ENCODE data around the gene CYS1. TPM values are rescaled to one million over a fixed set of nuclear protein-coding genes. Genes with fewer than 3 reads are reported as not detected.

The CYS1 gene
- total RNA-seq, 1 donor from 2014 or later = 7.3 TPM

- H3K4me1 Mint-ChIP-seq (ENCODE audit: unreplicated experiment) = peaks cover 13% of the 10 kb centered on the region
- peaks cover 11% of the 10 kb centered on the region for H3K36me3 Mint-ChIP-seq (ENCODE audit: low read depth, unreplicated experiment)
- DNase-seq (ENCODE audit: low spot score) = no peak
- peaks cover 2% of the 10 kb centered on the region for H3K27me3 Mint-ChIP-seq (ENCODE audit: unreplicated experiment)
- no peaks in the 10 kb centered on the region for H3K9me3 Mint-ChIP-seq (ENCODE audit: unreplicated experiment)
- no peak overlapping the region for H3K4me3 Mint-ChIP-seq (ENCODE audit: unreplicated experiment)
- H3K27ac Mint-ChIP-seq (ENCODE audit: unreplicated experiment) = no peak overlapping the region
- TF ChIP-seq, protein P1, sequence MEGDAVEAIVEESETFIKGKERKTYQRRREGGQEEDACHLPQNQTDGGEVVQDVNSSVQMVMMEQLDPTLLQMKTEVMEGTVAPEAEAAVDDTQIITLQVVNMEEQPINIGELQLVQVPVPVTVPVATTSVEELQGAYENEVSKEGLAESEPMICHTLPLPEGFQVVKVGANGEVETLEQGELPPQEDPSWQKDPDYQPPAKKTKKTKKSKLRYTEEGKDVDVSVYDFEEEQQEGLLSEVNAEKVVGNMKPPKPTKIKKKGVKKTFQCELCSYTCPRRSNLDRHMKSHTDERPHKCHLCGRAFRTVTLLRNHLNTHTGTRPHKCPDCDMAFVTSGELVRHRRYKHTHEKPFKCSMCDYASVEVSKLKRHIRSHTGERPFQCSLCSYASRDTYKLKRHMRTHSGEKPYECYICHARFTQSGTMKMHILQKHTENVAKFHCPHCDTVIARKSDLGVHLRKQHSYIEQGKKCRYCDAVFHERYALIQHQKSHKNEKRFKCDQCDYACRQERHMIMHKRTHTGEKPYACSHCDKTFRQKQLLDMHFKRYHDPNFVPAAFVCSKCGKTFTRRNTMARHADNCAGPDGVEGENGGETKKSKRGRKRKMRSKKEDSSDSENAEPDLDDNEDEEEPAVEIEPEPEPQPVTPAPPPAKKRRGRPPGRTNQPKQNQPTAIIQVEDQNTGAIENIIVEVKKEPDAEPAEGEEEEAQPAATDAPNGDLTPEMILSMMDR (IDR thresholded peaks at IDR 0.05; ENCODE audit: unreplicated experiment) = no peak
These were observed 14.5 kb downstream of the CYS1 start for GRCh38 chr2:10065773-10066055.

DNA sequence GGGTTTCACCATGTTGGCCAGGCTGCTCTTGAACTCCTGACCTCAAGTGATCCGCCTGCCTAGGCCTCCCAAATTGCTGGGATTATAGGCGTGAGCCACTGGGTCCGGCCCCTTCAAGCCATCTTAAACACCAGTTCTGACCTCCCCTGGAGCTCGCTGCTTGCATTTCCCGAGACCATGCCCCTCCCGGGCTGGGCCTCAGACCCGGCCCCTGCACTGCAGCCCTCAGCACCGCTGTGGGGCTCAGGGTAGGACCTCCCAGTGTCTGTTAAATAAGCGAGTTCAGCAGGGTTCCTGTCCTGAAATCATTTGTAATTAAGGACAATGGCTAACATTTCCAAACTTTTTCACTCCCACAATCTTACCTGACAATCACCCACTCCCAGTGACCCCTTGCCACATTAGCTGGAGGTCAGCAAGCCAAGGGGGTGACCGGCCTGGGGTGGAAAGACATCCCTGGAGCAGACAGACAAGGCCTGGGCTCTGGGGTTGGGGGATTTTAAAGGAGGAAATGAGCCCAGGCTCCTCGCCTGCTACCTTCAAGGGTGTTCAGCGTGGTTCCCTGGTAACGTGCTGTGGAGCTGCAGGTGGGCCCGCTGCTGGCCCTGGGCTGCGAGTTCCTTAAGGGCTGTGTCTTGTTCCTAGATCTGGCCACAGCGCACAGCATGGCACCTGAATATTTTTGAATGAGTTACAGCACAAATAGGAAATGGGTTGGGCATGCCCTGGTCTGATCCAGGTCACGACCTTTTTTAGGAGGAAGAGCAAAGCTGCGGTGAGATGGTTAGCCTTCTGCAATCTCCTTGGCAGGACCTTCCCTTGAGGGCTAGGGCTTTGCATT, 15.1 kb downstream of the CYS1 start:
- peaks cover 13% of the 10 kb centered on the region for H3K4me1 Mint-ChIP-seq (ENCODE audit: unreplicated experiment)
- TF ChIP-seq, protein P1 (IDR thresholded peaks at IDR 0.05; ENCODE audit: unreplicated experiment) = no peak
- no peak for DNase-seq (ENCODE audit: low spot score)
- H3K27ac Mint-ChIP-seq (ENCODE audit: unreplicated experiment) = no peak overlapping the region
- peaks cover 11% of the 10 kb centered on the region for H3K36me3 Mint-ChIP-seq (ENCODE audit: low read depth, unreplicated experiment)
- H3K9me3 Mint-ChIP-seq (ENCODE audit: unreplicated experiment) = no peaks in the 10 kb centered on the region
- H3K4me3 Mint-ChIP-seq (ENCODE audit: unreplicated experiment) = no peak overlapping the region
- peaks cover 4% of the 10 kb centered on the region for H3K27me3 Mint-ChIP-seq (ENCODE audit: unreplicated experiment)

DNA sequence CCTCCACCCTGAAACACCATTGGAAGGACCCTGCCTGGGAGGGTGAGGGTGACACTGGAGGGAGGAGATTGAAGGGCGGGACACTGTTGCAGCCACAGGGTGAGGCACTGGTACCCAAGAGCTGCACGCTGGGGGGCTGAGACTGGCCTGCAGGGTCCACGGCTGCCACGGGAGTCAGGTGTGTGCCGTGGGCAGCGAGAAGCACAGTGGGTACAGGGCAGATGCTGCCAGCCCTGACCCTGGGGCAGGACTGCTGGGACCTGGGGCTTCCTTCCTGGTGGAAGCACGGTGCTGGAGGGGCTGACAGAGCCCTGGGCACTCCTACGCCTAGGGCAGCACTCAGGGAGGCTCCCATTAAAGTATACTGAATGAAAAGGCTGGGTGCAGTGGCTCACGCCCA, 16.6 kb downstream of the CYS1 start:
- Mint-ChIP-seq H3K27ac (ENCODE audit: unreplicated experiment) (no peak overlapping the region), H3K9me3 (ENCODE audit: unreplicated experiment) (no peaks in the 10 kb centered on the region), H3K36me3 (ENCODE audit: low read depth, unreplicated experiment) (peaks cover 11% of the 10 kb centered on the region), H3K4me3 (ENCODE audit: unreplicated experiment) (no peak overlapping the region), H3K27me3 (ENCODE audit: unreplicated experiment) (peaks cover 5% of the 10 kb centered on the region), H3K4me1 (ENCODE audit: unreplicated experiment) (peaks cover 13% of the 10 kb centered on the region)
- no peak for DNase-seq (ENCODE audit: low spot score)
- TF ChIP-seq, protein P1 (IDR thresholded peaks at IDR 0.05; ENCODE audit: unreplicated experiment) = no peak

GRCh38 chr2:10062931-10063365, 17.3 kb downstream of the CYS1 start:
- TF ChIP-seq, protein P1 (IDR thresholded peaks at IDR 0.05; ENCODE audit: unreplicated experiment) = no peak
- Mint-ChIP-seq H3K27me3 (ENCODE audit: unreplicated experiment) (peaks cover 4% of the 10 kb centered on the region), H3K9me3 (ENCODE audit: unreplicated experiment) (no peaks in the 10 kb centered on the region), H3K27ac (ENCODE audit: unreplicated experiment) (no peak overlapping the region), H3K36me3 (ENCODE audit: low read depth, unreplicated experiment) (peaks cover 6% of the 10 kb centered on the region), H3K4me1 (ENCODE audit: unreplicated experiment) (peaks cover 13% of the 10 kb centered on the region), H3K4me3 (ENCODE audit: unreplicated experiment) (no peak overlapping the region)
- peak; percentile 19 for DNase-seq (ENCODE audit: low spot score)

GRCh38 chr2:10061221-10061925, 18.8 kb downstream of the CYS1 start:
- H3K4me3 Mint-ChIP-seq (ENCODE audit: unreplicated experiment) = no peak overlapping the region
- H3K27ac Mint-ChIP-seq (ENCODE audit: unreplicated experiment) = no peak overlapping the region
- peaks cover 17% of the 10 kb centered on the region for H3K4me1 Mint-ChIP-seq (ENCODE audit: unreplicated experiment)
- peaks cover under 1% of the 10 kb centered on the region for H3K36me3 Mint-ChIP-seq (ENCODE audit: low read depth, unreplicated experiment)
- TF ChIP-seq, protein P1 (IDR thresholded peaks at IDR 0.05; ENCODE audit: unreplicated experiment) = no peak
- DNase-seq (ENCODE audit: low spot score) = no peak
- H3K9me3 Mint-ChIP-seq (ENCODE audit: unreplicated experiment) = no peaks in the 10 kb centered on the region
- H3K27me3 Mint-ChIP-seq (ENCODE audit: unreplicated experiment) = peaks cover 6% of the 10 kb centered on the region

Measured in endothelial cell (in vitro differentiated cells).